ENCODE data around the gene UBE4B.

The UBE4B gene

DNA sequence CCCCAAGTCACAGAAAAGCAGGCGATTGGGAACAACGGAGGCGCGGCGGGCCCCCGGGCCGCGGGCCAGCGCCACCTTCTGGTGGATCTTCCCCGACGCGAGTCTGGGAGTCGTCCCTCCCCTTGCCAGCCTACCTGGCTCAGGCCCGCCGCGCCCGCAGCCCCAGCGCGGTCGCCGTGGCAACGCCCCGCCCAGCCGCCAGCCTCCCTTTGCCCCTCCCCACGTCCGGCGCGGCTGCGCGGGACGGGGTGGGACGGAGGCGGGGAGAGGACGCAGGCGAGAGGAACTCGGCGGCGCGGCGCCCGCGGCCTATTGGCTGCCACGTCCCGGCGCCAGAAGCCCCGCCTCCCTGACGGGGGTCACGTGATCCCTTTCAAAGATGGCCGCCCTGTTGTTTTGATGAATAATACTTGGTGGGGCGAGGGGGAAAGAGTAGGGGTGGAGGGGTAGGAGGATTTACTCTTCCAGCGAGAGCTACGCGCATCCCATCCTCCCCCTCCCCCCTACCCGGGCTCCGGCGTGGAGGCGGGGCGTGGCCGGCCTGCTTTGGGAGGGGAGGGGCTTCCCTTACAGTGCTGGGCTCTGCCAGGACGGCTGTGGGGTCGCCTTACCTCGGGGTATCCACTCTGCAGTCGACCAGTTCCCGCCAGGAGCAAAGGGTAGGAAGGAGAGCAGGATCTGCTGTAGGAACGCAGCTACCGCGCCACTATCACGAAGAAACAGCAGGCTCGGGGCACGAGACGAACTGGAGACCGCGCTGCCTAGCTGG lies at the start of gene UBE4B:
UBE4B (plus strand) TSS at position 369 of the 769 bp plus-strand sequence. CDS start 713 bp downstream, outside the sequence.
- TF ChIP-seq, protein P1, sequence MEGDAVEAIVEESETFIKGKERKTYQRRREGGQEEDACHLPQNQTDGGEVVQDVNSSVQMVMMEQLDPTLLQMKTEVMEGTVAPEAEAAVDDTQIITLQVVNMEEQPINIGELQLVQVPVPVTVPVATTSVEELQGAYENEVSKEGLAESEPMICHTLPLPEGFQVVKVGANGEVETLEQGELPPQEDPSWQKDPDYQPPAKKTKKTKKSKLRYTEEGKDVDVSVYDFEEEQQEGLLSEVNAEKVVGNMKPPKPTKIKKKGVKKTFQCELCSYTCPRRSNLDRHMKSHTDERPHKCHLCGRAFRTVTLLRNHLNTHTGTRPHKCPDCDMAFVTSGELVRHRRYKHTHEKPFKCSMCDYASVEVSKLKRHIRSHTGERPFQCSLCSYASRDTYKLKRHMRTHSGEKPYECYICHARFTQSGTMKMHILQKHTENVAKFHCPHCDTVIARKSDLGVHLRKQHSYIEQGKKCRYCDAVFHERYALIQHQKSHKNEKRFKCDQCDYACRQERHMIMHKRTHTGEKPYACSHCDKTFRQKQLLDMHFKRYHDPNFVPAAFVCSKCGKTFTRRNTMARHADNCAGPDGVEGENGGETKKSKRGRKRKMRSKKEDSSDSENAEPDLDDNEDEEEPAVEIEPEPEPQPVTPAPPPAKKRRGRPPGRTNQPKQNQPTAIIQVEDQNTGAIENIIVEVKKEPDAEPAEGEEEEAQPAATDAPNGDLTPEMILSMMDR (IDR thresholded peaks at IDR 0.05; ENCODE audit: control insufficient read depth, extremely low read depth, insufficient read depth) = peak; percentile 75
- peak; percentile 85 for DNase-seq (ENCODE audit: low read depth)
- peak within 1 kb of the TSS; percentile 98 for H3K4me3 ChIP-seq (ENCODE audit: low read depth, low read length)

DNA sequence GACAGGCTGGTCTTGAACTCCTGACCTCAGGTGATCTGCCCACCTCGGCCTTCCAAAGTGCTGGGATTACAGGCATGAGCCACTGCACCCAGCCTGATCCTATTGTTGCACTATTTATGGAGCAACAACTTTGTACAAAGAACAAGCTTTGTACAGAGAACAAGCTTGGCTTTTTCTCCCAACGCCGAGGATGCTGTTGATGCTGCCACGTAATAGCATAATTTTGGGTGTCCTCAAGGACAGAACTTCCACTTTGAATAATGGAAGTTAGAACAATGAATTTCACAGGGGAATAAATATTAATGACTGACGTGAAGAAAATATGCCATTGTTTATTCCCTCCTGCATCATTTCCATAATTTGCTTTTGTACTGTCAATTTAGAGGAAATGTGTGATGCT lies 48.5 kb upstream of the UBE4B start:
- no peak for DNase-seq (ENCODE audit: low read depth)
- TF ChIP-seq, protein P1 (IDR thresholded peaks at IDR 0.05; ENCODE audit: control insufficient read depth, extremely low read depth, insufficient read depth) = no peak
- H3K4me3 ChIP-seq (ENCODE audit: low read depth, low read length) = no peak overlapping the region

DNA sequence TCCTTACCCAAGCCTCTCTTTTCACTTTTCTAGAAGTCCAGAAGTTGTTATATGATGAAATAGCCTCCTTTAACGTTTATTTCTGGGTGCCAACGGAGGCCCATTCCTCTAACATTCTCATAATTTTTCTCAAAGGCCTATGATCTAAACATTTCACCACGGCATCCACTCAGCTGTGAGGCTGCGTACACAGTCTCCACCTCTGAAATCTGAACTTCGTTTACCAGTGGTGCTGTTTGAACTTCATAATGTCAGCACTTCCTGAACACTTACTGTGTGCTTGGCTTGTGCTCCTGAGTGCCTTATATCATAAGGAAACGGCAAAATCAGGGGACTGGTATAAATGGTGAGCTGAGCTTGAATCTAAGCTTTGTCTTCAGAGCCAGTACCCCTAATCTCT lies 47.8 kb upstream of the UBE4B start:
- H3K4me3 ChIP-seq (ENCODE audit: low read depth, low read length) = no peak overlapping the region
- TF ChIP-seq, protein P1 (IDR thresholded peaks at IDR 0.05; ENCODE audit: control insufficient read depth, extremely low read depth, insufficient read depth) = no peak
- no peak for DNase-seq (ENCODE audit: low read depth)

DNA sequence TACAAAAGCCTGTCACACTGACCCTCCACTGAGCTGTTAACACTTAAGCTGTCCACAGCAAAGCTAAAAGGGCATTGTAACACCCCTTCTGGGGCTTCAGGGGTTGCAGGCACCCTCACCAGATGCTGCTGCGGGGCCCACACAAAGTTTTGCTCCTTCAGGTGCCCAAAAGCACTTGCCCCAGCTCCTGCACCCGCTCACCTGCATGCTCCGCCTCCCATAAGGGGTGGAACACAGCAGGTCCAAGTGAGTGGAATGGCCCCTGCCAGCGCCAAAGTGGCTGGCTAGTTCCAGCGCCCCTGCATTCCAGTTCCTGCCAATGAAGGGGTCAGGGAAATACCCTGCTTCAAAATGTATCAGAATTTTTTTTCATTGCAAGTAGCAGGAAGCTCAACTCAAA lies 43.0 kb upstream of the UBE4B start:
- DNase-seq (ENCODE audit: low read depth) = no peak
- H3K4me3 ChIP-seq (ENCODE audit: low read depth, low read length) = no peak overlapping the region
- TF ChIP-seq, protein P1 (IDR thresholded peaks at IDR 0.05; ENCODE audit: control insufficient read depth, extremely low read depth, insufficient read depth) = no peak

DNA sequence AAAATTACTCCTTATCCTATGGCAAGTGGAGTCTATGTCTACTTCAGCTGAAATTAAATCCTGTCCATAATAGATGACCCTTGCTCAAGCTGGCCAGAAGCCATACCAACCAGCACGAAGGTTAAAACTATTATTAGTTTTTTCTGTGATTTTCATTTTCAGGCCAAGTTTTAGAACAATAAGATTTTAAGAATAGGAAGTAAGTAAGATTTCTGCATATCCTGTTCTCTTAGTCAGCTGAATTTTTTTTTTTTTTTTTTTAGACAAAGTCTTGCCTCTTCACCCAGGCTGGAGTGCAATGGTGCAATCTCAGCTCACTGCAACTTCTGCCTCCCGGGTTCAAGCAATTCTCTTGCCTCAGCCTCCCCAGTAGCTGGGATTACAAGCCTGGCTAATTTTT lies 41.8 kb upstream of the UBE4B start:
- no peak for DNase-seq (ENCODE audit: low read depth)
- TF ChIP-seq, protein P1 (IDR thresholded peaks at IDR 0.05; ENCODE audit: control insufficient read depth, extremely low read depth, insufficient read depth) = no peak
- no peak overlapping the region for H3K4me3 ChIP-seq (ENCODE audit: low read depth, low read length)

DNA sequence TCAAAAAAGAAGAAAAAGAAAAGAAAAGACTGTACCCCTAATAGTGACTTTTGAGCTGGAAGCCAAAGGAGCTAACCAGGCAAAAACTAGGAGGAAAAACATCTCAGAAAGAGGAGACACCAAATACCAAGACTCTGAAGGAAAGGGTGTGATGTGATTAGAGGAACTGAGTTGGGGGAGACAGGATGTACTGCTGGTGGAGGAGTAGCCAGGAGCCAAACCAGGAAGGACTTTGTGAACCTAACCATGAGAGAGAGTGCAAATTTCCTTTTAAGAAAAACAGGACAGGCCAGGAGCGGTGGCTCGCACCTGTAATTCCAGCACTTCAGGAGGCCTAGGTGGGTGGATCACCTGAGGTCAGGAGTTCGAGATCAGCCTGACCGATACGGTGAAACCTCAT lies 39.8 kb upstream of the UBE4B start:
- no peak overlapping the region for H3K4me3 ChIP-seq (ENCODE audit: low read depth, low read length)
- TF ChIP-seq, protein P1 (IDR thresholded peaks at IDR 0.05; ENCODE audit: control insufficient read depth, extremely low read depth, insufficient read depth) = no peak
- no peak for DNase-seq (ENCODE audit: low read depth)
